Measurements from ENCODE around the gene ARID2.

GRCh38 chr12:45731190-45731775 is 1.8 kb downstream of the ARID2 start:
- TF ChIP-seq POLR2A (IDR thresholded peaks at IDR 0.05) (no peak), CTCF (IDR thresholded peaks at IDR 0.05) (no peak)
